HG03439 (cell line): ENCODE results near the gene PHOX2B.
"Not testable (repeated sequence)": the region's sequence is repeated elsewhere in the genome, so short reads cannot be mapped to it uniquely, and the experiment has no call there.

Experiments used
- ATAC-seq: cut with Tn5 transposase; IDR thresholded peaks from one replicate; pipeline ENCODE4 v1.9.1; 2021; ENCODE audit warnings: mild to moderate bottlenecking, moderate library complexity; ENCODE audit not compliant: unreplicated experiment

The PHOX2B gene

DNA sequence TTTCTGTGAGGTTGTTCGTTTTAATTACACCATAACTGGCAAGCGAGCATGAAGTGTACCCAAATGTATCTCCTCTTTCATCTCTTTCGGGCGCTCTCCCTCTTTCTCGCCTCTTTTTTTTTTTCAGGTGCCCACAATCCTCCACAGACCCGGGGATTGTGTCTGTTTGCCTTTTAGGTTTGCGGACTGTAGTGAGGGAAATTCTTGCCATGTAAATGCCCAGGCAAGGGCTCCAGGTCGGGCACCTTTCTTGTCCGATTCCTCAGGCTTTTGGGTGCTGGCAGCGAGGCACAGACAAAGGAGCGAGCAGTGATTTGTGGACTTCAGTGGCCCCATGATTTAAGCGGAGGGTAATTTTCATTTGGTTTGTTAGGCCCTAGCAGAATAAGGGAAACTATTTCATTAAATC lies 1.1 kb upstream of the PHOX2B start:
- ATAC-seq: no peak

GRCh38 chr4:41748074-41748570 lies 403 bp downstream of the PHOX2B start:
- no peak for ATAC-seq

DNA sequence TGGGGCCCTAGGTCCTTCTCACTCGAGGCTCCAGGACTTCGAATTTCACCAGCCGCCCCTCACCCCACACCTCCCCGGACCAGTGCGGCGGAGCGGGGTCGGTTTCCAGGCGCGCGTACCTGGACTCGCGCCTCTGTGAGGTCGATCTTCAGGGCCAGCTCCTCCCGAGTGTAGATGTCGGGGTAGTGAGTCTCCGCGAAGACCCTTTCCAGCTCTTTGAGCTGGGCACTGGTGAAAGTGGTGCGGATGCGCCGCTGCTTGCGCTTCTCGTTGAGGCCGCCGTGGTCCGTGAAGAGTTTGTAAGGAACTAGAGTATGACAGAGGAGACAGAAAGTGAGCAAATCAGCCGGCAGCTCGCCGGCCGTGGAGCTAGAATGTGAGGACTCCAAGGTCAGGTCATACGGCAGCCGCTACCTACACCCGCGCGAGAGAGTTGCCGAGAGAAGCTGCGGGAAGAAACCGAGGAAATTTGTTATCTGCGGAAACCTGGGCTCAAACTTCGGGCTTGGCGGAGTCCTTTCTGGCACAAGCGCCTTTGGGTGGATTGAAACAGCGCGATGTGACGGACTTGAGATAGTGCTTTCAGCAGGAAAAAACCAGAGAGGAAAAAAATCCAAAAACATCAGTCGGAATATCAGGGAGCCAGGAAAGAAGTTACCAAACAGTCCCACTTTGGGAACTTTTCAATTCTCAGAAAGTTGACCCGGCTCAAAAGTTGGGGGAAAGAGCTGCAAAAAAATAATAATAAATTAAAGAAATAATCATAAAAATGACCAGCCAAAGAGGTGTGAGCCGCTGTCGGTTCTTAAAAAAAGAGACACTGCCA lies 1.1 kb downstream of the PHOX2B start:
- ATAC-seq: no peak

- no peak for ATAC-seq
Measured at GRCh38 chr4:41746440-41747229, 1.9 kb downstream of the PHOX2B start.

DNA sequence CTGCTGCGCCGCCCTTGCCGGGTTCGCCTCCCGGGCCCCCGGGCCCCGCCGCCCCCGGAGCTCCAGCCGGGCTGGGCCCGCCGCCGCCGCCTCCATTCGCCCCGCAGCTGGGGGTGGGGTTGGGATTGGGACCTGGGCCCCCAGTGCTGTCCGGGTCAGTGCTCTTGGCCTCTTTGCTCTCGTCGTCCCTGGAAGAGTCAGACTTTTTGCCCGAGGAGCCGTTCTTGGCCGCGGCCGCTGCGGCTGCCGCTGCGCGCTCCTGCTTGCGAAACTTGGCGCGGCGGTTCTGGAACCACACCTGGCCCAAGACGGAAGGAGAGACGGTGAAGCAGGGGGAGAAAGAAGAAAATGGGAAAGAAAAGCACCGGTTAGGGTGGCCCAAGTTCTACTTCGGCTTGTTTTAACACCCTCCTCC lies 2.5 kb downstream of the PHOX2B start:
- ATAC-seq: no peak

DNA sequence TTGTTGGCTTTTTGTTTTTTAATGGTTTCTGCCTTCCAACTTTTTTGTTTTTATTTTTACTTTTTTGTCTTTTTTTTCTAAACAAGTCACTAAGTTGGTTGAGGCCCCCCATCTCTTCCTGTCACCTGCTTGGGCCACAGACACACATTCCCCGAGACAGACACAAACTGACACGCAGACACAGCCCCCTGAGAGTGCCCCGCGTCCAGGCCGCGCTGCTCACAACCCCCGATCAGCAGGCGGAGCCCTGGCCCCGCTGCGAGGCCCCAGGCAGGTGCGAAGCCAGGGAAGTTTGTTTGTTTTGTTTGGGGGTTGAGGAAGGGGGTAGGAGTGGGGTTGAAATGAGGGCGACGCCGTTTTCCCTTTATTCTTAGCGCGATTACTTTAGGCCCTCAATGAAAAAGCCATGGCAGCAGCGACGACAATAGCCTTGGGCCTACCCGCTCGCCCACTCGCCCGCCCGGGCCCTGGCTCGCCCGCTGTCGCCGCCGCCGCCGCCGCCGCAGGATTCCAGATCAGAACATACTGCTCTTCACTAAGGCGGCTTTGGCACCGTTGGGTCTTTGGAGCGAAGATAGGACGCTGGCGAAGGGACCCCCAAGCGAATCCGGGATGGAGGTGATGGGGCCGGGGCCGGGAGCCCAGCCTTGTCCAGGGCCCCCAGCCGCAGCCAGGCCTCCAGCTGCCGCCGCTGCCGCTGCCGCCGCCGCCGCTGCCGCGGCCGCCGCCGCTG lies 3.1 kb downstream of the PHOX2B start:
- ATAC-seq: no peak

GRCh38 chr4:41744572-41745291 lies 3.8 kb downstream of the PHOX2B start:
- ATAC-seq: no peak

- no peak for ATAC-seq
Measured at GRCh38 chr4:41741354-41741753, 7.2 kb downstream of the PHOX2B start.

- ATAC-seq: not testable (repeated sequence)
Measured at GRCh38 chr4:41737491-41737890, 11.0 kb downstream of the PHOX2B start.

DNA sequence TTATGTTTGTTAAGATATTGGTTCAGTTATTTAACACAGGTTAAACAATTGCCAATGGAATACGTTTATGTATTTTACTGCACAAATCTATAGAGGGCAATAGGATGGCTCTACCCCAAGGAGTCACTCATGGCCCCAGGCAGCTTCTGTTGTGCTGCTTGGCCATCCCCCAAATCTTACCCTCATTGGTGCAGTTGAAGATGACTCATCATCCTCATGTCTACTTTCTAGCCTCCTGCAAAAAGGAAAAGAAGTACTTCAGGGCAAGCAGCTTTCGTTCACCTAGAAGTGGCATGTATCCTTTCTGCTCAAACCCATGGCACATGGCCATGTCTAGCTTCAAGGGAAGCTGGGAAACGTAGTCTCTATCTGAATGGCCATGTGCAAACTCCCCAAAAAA lies 14.2 kb downstream of the PHOX2B start:
- no peak for ATAC-seq

DNA sequence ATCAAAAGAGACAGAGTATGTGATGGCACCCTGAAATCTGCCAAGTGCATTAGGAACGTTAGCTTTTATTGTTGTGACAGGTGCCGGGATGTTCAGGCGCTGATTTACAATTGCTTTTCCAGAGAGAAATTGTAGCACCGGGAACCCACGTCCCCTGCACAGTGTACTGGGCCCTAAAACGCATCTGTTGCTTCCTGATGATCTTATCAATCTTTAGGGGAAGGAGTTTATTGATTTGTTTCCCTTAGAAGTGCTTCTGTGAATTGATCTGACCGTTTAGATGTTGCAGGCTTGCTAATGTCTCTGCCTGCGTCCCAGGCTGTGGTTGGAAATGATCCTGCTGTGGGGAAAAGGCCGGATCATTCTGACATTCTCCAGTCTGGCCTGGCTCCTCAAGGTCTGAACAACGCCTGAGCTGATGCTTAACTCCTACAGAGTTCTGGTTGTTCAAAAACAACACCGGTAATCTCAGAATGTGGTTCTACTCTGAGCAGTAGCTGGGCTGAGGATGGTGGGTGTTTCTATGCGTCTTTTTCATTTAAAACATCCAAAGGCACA lies 16.9 kb downstream of the PHOX2B start:
- no peak for ATAC-seq

GRCh38 chr4:41728573-41728913 lies 20.0 kb downstream of the PHOX2B start:
- no peak for ATAC-seq

DNA sequence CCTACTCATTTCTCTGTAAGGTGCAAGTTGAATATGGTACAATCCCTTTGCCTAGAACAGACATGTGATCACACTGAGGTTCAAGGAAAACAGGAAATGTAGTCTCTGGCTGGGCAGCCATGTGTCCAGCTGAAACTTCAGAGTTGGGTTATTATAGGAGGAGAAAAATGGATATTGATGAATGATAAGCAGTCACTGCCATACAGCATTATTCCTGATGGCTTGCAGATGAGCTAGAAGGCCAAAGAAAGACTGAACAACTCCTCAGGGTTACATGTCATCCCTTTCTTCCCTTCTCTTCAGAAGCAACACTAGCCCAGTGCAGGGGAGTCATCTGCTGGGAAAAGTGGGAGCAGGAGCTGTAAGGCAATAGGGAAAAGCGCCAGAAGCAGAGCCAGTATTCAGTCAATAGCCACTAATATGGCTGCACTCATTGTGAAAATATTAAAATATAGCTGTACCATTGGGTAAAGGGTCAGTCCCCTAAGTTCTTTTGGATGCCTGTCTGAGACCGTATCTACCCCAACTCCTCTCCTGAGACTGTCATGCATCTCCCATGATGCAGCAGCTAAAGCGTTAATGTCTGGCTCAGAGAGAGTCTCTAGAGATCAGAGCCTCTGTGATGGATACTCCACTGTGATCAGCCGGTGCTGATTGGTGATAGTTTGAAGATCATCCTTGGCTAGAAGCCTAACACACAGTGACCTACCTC lies 20.5 kb downstream of the PHOX2B start:
- no peak for ATAC-seq

DNA sequence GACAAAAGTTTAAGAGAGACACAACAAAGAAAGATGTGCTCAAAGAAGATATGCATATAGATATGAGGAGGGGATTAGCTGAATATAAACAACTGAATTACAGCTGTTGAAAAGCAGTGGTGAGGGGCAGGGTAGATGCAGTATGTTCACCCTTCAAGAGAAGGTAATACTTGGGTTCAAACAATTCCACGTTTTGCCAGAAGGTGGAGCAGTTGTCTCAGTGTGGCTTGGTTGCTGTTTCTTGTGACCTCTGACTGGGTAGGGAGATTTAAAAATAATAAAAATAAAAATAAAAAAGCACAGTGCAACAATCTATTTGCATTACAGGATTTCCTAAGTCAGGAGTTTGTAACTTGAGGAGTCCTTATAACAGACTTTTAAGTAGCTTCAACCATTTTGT lies 23.3 kb downstream of the PHOX2B start:
- ATAC-seq: no peak

DNA sequence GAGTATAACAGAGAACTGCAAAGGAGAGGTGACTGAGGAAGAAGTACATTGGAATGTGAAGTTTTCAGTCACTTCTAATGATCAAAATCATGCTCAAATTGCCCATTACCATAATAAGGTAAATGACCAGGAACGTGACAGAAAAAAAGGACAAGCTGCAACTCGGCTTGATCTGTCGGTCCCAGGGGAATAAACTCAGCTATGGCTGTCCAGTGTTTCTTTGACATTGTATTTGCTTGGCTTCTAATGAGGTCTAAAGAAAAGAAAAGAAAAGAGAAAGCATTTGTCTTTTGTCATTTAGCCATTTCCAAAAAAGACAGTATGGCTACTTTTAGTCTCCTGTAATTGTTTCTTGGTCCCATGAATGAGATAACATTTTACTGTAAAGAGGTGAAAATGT lies 25.2 kb downstream of the PHOX2B start:
- ATAC-seq: no peak

DNA sequence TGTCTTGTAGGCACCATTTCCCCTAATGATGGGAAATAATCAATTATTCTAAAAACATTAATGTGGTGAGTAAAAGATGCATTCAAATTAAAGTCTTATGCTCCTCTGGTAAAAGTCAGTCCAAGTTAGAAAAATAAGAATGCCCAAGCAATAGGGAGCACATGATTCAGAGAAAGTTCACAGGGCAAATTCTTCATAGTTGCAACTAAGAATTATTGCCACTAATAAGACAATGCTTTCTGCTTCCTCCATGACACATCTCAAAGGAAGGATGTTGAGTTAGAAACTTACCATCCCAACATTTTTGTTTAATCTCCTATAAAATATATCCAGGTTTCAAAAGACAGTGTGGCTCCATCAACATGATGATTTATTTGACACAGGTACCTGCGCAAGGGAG lies 26.3 kb downstream of the PHOX2B start:
- ATAC-seq: no peak

GRCh38 chr4:41719417-41719816 lies 29.1 kb downstream of the PHOX2B start:
- no peak for ATAC-seq

GRCh38 chr4:41718907-41719306 lies 29.6 kb downstream of the PHOX2B start:
- no peak for ATAC-seq

DNA sequence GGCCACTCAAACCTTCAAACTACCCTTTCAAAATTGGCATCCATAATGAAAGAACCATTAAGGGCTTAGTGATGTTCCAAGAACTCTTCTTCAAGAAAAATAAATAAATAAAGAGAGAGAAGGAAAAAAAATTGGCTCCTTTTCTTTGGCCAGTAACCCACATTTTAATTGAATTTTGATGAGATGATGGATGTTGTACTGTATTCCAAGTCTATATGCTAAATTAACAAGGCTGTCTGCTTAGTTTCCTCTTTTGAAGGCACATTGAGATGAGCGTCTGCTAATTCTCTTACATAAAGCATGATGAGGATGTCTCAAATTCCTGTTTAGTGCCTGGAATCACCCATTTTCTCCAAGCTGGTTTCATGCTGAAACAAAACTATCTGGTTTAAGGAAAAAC lies 33.4 kb downstream of the PHOX2B start:
- no peak for ATAC-seq
